Panc1 (cell line): Measurements from ENCODE around the gene FA2H. TPM values are rescaled to one million over a fixed set of nuclear protein-coding genes. Genes with fewer than 3 reads are reported as not detected.

Source experiments
- ATAC-seq: fragments of 200-7000 bp; cut with Tn5 transposase; 2 replicates; pipeline ENCODE4 v1.9.1; 2020; ENCODE audit warnings: mild to moderate bottlenecking, moderate library complexity
- BruUV-seq: library from RNA; stranded (reverse); fragments of 400-500 nt; replicated peaks from 2 replicates; lab custom pipeline; 2021; lab: Mats Ljungman, UMichigan
- CTCF ChIA-PET: fragments of 300-600 bp; sonication (Branson Sonifier 250); formaldehyde crosslinking; loops from one replicate; lab custom pipeline; 2022; ENCODE audit warnings: antibody characterized with exemption; lab: Charles Lee
- POLR2A ChIA-PET: fragments of 300-600 bp; sonication (Branson Sonifier 250); formaldehyde crosslinking; loops from one replicate; lab custom pipeline; 2022; ENCODE audit warnings: antibody characterized with exemption; lab: Charles Lee
- DNase-seq: peaks from one replicate; pipeline ENCODE4 v3.0.0-alpha.2; 2010; ENCODE audit warnings: low read depth, low spot score
- H3K27ac ChIP-seq: 2 replicates; pipeline ENCODE4 v1.5.1; 2011; ENCODE audit warnings: mild to moderate bottlenecking, low read length, inconsistent platforms
- H3K27me3 ChIP-seq: fragments of 200-500 bp; sonication (Bioruptor generic); 2 replicates; pipeline ENCODE4 v1.6.0; 2014; ENCODE audit warnings: low read length, inconsistent platforms; ENCODE audit not compliant: control insufficient read depth, insufficient read depth
- H3K36me3 ChIP-seq: fragments of 200-500 bp; sonication (Bioruptor generic); 2 replicates; pipeline ENCODE4 v1.5.1; 2014; ENCODE audit warnings: inconsistent platforms, mild to moderate bottlenecking, low read length, moderate library complexity; ENCODE audit not compliant: control insufficient read depth, insufficient read depth
- H3K4me1 ChIP-seq: 2 replicates; pipeline ENCODE4 v1.5.1; 2011; ENCODE audit warnings: inconsistent platforms, mild to moderate bottlenecking, low read length, moderate library complexity; ENCODE audit not compliant: control insufficient read depth, insufficient read depth
- H3K4me3 ChIP-seq, 2 experiments: 2 replicates each; pipeline ENCODE4 v1.5.1; 2011 to 2012; ENCODE audit warnings: low read depth in 2 of 2, low read length in 2 of 2, mild to moderate bottlenecking in 2 of 2, inconsistent platforms in 1 of 2, moderate library complexity in 1 of 2
- H3K9me3 ChIP-seq: fragments of 200-500 bp; sonication (Bioruptor generic); 2 replicates; pipeline ENCODE4 v1.5.1; 2014; ENCODE audit warnings: low read depth, mild to moderate bottlenecking, inconsistent platforms, low read length, moderate library complexity; ENCODE audit not compliant: control insufficient read depth, insufficient read depth
- CTCF ChIP-seq: fragments of 450-650 bp; IDR thresholded peaks from 2 replicates; pipeline ENCODE4 v1.5.1; 2017; ENCODE audit warnings: mild to moderate bottlenecking
- POLR2AphosphoS5 ChIP-seq: IDR thresholded peaks from 2 replicates; pipeline ENCODE4 v1.6.1; 2012; ENCODE audit warnings: mild to moderate bottlenecking, low read depth, low read length, moderate library complexity
- REST ChIP-seq, 2 experiments: IDR thresholded peaks; 2 replicates each; pipeline ENCODE4 v1.6.1; 2011 to 2012; ENCODE audit warnings: low read depth in 2 of 2, control low read depth in 1 of 2, low read length in 1 of 2, mild to moderate bottlenecking in 1 of 2, moderate library complexity in 1 of 2; ENCODE audit not compliant: insufficient read depth in 1 of 2
- SIN3A ChIP-seq: IDR thresholded peaks from 2 replicates; pipeline ENCODE4 v1.6.1; 2012; ENCODE audit warnings: low read depth, mild to moderate bottlenecking, low read length, moderate library complexity, borderline replicate concordance; ENCODE audit not compliant: insufficient read depth
- TCF7L2 ChIP-seq: IDR thresholded peaks from 2 replicates; pipeline ENCODE4 v1.6.1; 2011; ENCODE audit warnings: mild to moderate bottlenecking, low read depth, low read length, inconsistent platforms
- in situ Hi-C: cut with HindIII; loops from 2 replicates; pipeline ENCODE4 v1.10.0; 2016; ENCODE audit warnings: low sequenced_read_pairs, low pct_unique_long_range_greater_than_20kb
- intact Hi-C: fragments of 100-400 bp; cut with micrococcal nuclease; formaldehyde crosslinking; loops from one replicate; pipeline ENCODE4 v1.10.0; 2022; ENCODE audit not compliant: unreplicated experiment
- total RNA-seq: library from RNA; stranded (reverse); gene quantifications from one replicate; pipeline ENCODE4 v1.2.1, GENCODE V29; 2021; ENCODE audit not compliant: unreplicated experiment

Gene FA2H
- total RNA-seq, 1 experiment from 2014 or later = 0.15 TPM

GRCh38 chr16:74734361-74735161 lies 40.1 kb downstream of the FA2H start:
- no TSS peak for BruUV-seq
- Histone ChIP-seq H3K4me3 (no peak overlapping the region), H3K4me1 (no peaks in the 10 kb centered on the region), H3K9me3 (no peaks in the 10 kb centered on the region), H3K27me3 (no peaks in the 10 kb centered on the region), H3K27ac (no peak overlapping the region), H3K36me3 (no peaks in the 10 kb centered on the region)
- in situ Hi-C loops (no loop called here), intact Hi-C loops (no loop called here)
- DNase-seq (no peak), ATAC-seq (no peak)
- CTCF ChIA-PET = no interaction called here
- POLR2A ChIA-PET = no interaction called here
- TF ChIP-seq REST (IDR thresholded peaks at IDR 0.05; ENCODE audit: insufficient read depth in 1 of 2, low read depth in 2 of 2, low read length in 1 of 2) = no peak
- TF ChIP-seq POLR2AphosphoS5 = no peak
- no peak for TF ChIP-seq CTCF
- TF ChIP-seq TCF7L2 = no peak
- TF ChIP-seq SIN3A = no peak

- H3K9me3 ChIP-seq = no peaks in the 10 kb centered on the region
- in situ Hi-C loops = no loop called here
- no peaks in the 10 kb centered on the region for H3K4me1 ChIP-seq
- no peaks in the 10 kb centered on the region for H3K36me3 ChIP-seq
- POLR2A ChIA-PET = no interaction called here
- intact Hi-C loops = no loop called here
- no peak overlapping the region for H3K4me3 ChIP-seq
- no peak for TF ChIP-seq SIN3A
- TF ChIP-seq POLR2AphosphoS5 = no peak
- TF ChIP-seq REST (IDR thresholded peaks at IDR 0.05; ENCODE audit: insufficient read depth in 1 of 2, low read depth in 2 of 2, low read length in 1 of 2) = no peak
- TF ChIP-seq TCF7L2 = no peak
- TF ChIP-seq CTCF = no peak
- H3K27ac ChIP-seq = no peak overlapping the region
- DNase-seq = no peak
- CTCF ChIA-PET = no interaction called here
- no peaks in the 10 kb centered on the region for H3K27me3 ChIP-seq
- no TSS peak for BruUV-seq
- ATAC-seq = no peak
Observed at GRCh38 chr16:74732707-74733350, 41.8 kb downstream of the FA2H start.
